ENCODE data around the gene DGKQ.

The DGKQ gene

GRCh38 chr4:970854-971520 is 2.4 kb downstream of the DGKQ start:
- no peak for TF ChIP-seq CTCF (IDR thresholded peaks at IDR 0.05; ENCODE audit: low read depth, low read length)
- Histone ChIP-seq H3K36me3 (no peaks in the 10 kb centered on the region), H3K9me3 (no peaks in the 10 kb centered on the region), H3K4me1 (no peaks in the 10 kb centered on the region), H3K4me3 (ENCODE audit: low read depth, low read length) (no peak overlapping the region), H3K27me3 (peaks cover 64% of the 10 kb centered on the region)
- no peak for DNase-seq

DNA sequence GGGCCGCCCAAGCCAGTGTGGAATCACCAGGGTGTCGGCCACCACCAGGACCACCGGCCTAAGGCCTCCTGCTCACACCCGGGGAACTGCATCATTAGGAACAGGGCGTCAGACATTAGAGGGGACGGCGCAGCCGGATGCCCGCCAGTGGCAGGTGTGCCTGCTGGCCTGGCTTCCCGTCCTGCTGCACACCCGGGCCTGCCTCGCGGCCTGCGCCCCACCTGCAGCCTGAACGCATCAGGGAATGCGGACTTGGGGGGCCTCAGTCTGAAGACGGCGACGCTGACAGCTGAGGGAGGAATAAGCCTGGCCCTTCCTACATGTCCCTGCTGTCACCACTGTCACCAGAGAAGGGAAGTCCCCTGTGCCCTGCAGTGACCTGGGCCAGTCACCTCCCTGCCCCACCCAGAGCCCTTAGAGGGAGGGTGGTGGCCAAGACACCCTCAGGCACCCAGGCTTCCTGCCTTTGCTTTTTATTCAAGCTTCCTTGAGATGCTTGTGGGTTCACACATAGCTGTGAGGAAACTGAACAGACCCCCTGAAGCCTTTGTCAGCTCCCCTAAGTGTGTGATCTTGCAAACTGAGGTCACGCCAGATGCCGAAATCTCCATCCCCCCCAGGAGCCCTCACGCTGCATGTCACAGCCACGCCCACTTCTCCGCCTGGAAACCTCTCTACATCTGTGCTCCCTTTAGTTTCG is 3.2 kb downstream of the DGKQ start:
- Histone ChIP-seq H3K4me3 (ENCODE audit: low read depth, low read length) (no peak overlapping the region), H3K27me3 (peaks cover 72% of the 10 kb centered on the region), H3K36me3 (no peaks in the 10 kb centered on the region), H3K4me1 (no peaks in the 10 kb centered on the region), H3K9me3 (no peaks in the 10 kb centered on the region)
- no peak for TF ChIP-seq CTCF (IDR thresholded peaks at IDR 0.05; ENCODE audit: low read depth, low read length)
- no peak for DNase-seq

GRCh38 chr4:968621-969394 is 4.6 kb downstream of the DGKQ start:
- no peak for TF ChIP-seq CTCF (IDR thresholded peaks at IDR 0.05; ENCODE audit: low read depth, low read length)
- peaks cover 81% of the 10 kb centered on the region for H3K27me3 ChIP-seq

DNA sequence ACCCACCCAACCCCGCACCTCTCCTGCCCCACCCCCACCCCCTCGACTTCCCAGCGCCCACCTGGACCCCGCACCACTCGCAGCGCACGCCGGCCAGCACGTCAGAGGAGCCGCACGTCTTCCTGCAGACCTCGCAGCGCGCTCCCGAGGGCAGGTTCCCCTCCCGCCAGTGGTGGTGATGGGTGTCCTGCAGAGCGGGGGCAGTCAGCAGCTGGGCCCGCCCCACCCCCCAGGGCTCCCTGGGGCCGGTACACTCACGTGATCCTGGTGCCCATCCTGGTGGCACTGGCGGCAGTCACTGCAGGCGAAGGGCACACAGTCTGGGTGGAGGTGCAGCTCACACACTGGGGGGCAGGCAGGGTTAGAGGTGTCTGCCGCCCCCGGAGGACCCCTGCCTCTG is 5.1 kb downstream of the DGKQ start:
- DNase-seq, result no peak
- no peak for TF ChIP-seq CTCF (IDR thresholded peaks at IDR 0.05; ENCODE audit: low read depth, low read length)
- H3K9me3 ChIP-seq, result no peaks in the 10 kb centered on the region
- no peaks in the 10 kb centered on the region for H3K4me1 ChIP-seq
- H3K4me3 ChIP-seq (ENCODE audit: low read depth, low read length), result no peak overlapping the region
- peaks cover 83% of the 10 kb centered on the region for H3K27me3 ChIP-seq
- no peaks in the 10 kb centered on the region for H3K36me3 ChIP-seq

More at GRCh38 chr4:968621-969394, 4.6 kb downstream of the DGKQ start:
- H3K4me3 ChIP-seq (ENCODE audit: low read depth, low read length), result no peak overlapping the region
- no peak for DNase-seq
- H3K36me3 ChIP-seq, result no peaks in the 10 kb centered on the region
- no peaks in the 10 kb centered on the region for H3K9me3 ChIP-seq
- H3K4me1 ChIP-seq, result no peaks in the 10 kb centered on the region

- Histone ChIP-seq H3K9me3 (no peaks in the 10 kb centered on the region), H3K27me3 (peaks cover 85% of the 10 kb centered on the region), H3K4me3 (ENCODE audit: low read depth, low read length) (no peak overlapping the region), H3K36me3 (no peaks in the 10 kb centered on the region), H3K4me1 (peaks cover 2% of the 10 kb centered on the region)
- DNase-seq, result peak; percentile 44
- no peak for TF ChIP-seq CTCF (IDR thresholded peaks at IDR 0.05; ENCODE audit: low read depth, low read length)
Observed at GRCh38 chr4:967113-968104, 6.0 kb downstream of the DGKQ start.
